ENCODE results near the gene DTX4.

Gene DTX4

GRCh38 chr11:59188954-59189353 lies 17.0 kb downstream of the DTX4 start:
- H3K27ac ChIP-seq (ENCODE audit: extremely low read depth, low read depth, low read length), result no peak overlapping the region
- H3K9me3 ChIP-seq (ENCODE audit: control insufficient read depth, insufficient read depth, low read depth, low read length), result no peaks in the 10 kb centered on the region
- no peak overlapping the region for H3K4me3 ChIP-seq (ENCODE audit: low read depth, low read length)
- ChIA-PET POLR2A (no interaction called here), CTCF (interaction anchor here (2.2 kb wide), 1 partner anchor 18 kb away, joined by 12 read pairs; the partner anchor contains the start of gene DTX4)
- peaks cover 0 to 46% of the 10 kb centered on the region in 2 experiments; a peak in 1 of 3 replicates for H3K36me3 ChIP-seq (ENCODE audit: control insufficient read depth in 2 of 2, insufficient read depth in 1 of 2, low read length in 2 of 2)
- TF ChIP-seq IKZF3 (tag by site-specific recombination; IDR thresholded peaks at IDR 0.05), result no peak
- TF ChIP-seq ZNF837 (tag by site-specific recombination; IDR thresholded peaks at IDR 0.05), result no peak
- no peak for TF ChIP-seq PATZ1 (tag by site-specific recombination; IDR thresholded peaks at IDR 0.05)
- no peak for TF ChIP-seq ZNF692 (tag by site-specific recombination; IDR thresholded peaks at IDR 0.05)
- TF ChIP-seq ZBTB44 (tag by site-specific recombination; IDR thresholded peaks at IDR 0.05), result no peak
- TF ChIP-seq ZNF26 (tag by site-specific recombination; IDR thresholded peaks at IDR 0.05), result no peak
- TF ChIP-seq ZNF398 (tag by site-specific recombination; IDR thresholded peaks at IDR 0.05), result no peak
- no peak for TF ChIP-seq ZNF518A (tag by site-specific recombination; conservative IDR thresholded peaks at IDR 0.05; ENCODE audit: low read depth)
- TF ChIP-seq ZBTB10 (tag by site-specific recombination; IDR thresholded peaks at IDR 0.05), result no peak
- TF ChIP-seq ZSCAN18 (tag by site-specific recombination; IDR thresholded peaks at IDR 0.05), result no peak
- no peak for TF ChIP-seq ZNF76 (tag by site-specific recombination; IDR thresholded peaks at IDR 0.05; ENCODE audit: borderline replicate concordance, low read depth)
- no peak for TF ChIP-seq KLF8 (tag by site-specific recombination; IDR thresholded peaks at IDR 0.05)
- no peak for TF ChIP-seq ZBTB17 (tag by site-specific recombination; IDR thresholded peaks at IDR 0.05)
- TF ChIP-seq ZNF544 (tag by site-specific recombination; IDR thresholded peaks at IDR 0.05), result no peak
- TF ChIP-seq ZNF404 (tag by site-specific recombination; IDR thresholded peaks at IDR 0.05), result no peak
- TF ChIP-seq ZNF513 (tag by site-specific recombination; IDR thresholded peaks at IDR 0.05), result no peak
- H3K4me1 ChIP-seq (ENCODE audit: control insufficient read depth, insufficient read depth, low read length), result no peaks in the 10 kb centered on the region

Measured in HEK293 (cell line).